HFF-Myc (cell line): Measurements from ENCODE around the gene TRIM26.
"Not testable (repeated sequence)": the region's sequence is repeated elsewhere in the genome, so short reads cannot be mapped to it uniquely, and the experiment has no call there.

Experiments used
- DNase-seq: peaks from one replicate; pipeline ENCODE4 v3.0.0-alpha.2; 2011; ENCODE audit warnings: low read depth; ENCODE audit errors: extremely low read depth
- H3K4me3 ChIP-seq: replicated peaks from 2 replicates; pipeline ENCODE4 v1.5.1; 2011; ENCODE audit warnings: low read depth, mild to moderate bottlenecking, control low read depth, low read length
- TF ChIP-seq, protein P1 (sequence below): IDR thresholded peaks from 2 replicates; pipeline ENCODE4 v1.5.1; 2012; ENCODE audit warnings: mild to moderate bottlenecking, low read depth, low read length, control low read depth; ENCODE audit errors: missing control alignments

Gene TRIM26

DNA sequence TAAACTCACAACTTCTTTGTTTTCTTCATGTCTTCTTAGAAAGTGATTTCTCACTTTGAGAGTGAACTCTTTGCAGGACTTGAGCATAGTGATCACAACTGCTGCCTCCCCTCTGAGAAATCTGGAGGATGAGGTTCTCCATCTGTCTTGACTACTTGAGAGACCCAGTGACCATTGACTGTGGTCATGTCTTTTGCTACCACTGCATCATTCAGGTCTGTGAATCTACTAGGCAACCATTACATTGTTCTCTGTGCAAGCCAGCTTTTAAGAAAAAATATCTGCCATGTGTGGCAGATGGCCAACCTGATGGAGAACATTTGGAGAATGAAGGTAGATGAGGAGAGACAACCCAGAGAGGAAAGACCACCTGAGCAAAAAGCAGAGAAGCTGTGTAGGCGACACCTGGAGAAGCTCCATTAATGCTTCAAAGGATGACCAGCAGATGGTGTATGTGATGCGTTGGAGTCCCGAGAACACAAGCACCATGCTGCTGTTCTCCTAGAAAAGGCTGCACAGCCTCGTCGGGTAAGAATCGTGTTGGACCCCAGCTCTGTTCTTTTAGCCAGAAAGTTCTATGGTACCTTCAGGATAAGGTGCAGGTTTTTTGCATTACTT is 25.1 kb upstream of the TRIM26 start:
- no peak for DNase-seq
- H3K4me3 ChIP-seq: no peak overlapping the region
- TF ChIP-seq, protein P1, sequence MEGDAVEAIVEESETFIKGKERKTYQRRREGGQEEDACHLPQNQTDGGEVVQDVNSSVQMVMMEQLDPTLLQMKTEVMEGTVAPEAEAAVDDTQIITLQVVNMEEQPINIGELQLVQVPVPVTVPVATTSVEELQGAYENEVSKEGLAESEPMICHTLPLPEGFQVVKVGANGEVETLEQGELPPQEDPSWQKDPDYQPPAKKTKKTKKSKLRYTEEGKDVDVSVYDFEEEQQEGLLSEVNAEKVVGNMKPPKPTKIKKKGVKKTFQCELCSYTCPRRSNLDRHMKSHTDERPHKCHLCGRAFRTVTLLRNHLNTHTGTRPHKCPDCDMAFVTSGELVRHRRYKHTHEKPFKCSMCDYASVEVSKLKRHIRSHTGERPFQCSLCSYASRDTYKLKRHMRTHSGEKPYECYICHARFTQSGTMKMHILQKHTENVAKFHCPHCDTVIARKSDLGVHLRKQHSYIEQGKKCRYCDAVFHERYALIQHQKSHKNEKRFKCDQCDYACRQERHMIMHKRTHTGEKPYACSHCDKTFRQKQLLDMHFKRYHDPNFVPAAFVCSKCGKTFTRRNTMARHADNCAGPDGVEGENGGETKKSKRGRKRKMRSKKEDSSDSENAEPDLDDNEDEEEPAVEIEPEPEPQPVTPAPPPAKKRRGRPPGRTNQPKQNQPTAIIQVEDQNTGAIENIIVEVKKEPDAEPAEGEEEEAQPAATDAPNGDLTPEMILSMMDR: peak; percentile 59

DNA sequence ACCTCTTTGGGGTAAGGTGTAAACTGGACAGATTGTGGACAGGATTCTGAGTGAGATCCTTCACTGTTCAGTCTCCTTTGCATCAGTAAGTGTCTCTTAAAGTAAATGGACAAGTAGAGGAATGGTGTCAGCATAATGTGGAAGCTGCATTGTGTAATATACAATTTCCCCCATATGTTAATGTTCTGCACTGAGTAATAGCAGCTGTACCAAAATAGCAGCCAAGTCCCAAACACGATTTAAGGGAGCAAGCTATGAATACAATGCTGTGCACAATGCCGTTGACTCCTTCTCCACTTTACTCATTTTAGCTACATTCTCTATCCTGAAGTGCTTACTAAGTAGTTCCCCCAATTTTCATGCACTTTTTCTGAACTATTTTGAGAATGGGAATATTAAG is 21.1 kb upstream of the TRIM26 start:
- no peak for DNase-seq
- no peak overlapping the region for H3K4me3 ChIP-seq
- TF ChIP-seq, protein P1: no peak

DNA sequence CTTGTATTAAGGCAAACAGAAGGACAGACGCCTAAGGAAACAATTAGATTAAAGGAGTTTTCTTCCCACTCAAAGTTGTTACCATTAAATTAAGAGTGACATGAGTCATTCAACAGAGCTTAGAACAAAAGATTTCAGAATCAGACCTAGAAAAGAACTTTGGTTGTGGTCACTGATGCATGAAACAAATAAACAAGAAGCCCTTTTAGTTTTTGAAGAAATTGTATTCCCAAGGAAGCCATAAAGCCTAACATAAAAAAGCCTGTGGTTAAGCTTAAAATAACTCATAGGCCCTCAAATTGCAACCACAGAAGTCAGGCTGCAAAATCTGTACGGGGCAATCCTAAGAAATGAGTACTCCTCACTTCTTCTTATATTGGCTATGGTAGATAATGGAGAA is 17.9 kb upstream of the TRIM26 start:
- H3K4me3 ChIP-seq: no peak overlapping the region
- no peak for DNase-seq
- TF ChIP-seq, protein P1: no peak

DNA sequence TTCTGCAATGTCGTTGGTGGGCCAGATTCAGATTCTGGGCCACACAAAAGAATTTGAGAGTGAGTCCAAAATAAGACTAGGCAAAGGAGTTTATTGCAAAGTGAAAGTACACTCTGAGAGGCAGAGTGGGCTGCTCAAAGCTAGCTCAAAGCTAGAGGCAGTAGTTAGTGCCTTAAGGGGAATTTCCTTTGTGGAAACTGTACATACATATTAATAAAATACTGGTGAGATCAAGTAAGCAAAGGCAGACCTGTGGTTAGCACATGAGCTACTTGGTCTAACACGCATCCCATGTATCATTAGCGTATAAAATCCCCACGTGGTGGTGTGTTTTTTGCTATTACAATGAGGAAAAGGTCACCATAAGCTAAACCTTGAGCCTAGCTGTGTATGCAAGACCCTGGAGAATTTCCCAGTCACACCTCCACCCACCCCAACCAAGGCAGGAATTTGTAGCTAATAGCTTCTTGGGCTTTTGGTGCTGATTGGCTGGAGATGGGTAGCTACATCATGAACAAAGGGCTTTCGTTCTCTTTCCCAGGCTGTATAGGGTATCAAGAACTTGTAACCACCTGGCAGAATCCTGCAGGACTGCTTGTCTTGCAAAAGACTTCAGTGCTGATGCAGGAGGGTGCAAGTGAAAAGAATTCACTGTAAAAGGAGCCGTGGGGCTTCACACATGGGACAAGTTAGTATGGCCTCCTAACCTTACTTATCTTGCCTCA is 14.7 kb upstream of the TRIM26 start:
- TF ChIP-seq, protein P1: no peak
- DNase-seq: no peak

DNA sequence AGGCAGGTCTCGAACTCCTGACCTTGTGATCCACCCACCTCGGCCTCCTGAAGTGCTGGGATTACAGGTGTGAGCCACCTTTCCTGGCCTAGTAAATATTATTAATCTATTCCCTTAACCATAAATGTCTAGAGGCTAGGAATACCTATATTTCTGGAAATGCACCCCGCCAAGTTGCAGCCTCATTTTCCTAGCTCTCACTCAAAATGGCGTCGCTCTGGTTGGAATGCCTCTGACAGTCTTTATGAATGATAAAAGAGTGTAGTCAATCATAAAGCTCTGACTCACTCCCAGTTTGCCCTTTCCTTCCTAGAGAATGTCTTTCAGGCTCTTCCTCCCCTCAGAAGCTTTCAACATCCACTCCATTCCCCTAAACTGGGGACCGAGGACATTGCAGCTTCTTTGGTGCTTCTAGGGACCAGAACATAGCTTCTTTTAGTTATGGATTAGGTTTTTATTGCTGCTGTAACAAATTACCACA is 14.1 kb upstream of the TRIM26 start:
- no peak for DNase-seq
- no peak overlapping the region for H3K4me3 ChIP-seq
- TF ChIP-seq, protein P1: no peak

More for the DNA sequence above, 14.7 kb upstream of the TRIM26 start:
- no peak overlapping the region for H3K4me3 ChIP-seq

DNA sequence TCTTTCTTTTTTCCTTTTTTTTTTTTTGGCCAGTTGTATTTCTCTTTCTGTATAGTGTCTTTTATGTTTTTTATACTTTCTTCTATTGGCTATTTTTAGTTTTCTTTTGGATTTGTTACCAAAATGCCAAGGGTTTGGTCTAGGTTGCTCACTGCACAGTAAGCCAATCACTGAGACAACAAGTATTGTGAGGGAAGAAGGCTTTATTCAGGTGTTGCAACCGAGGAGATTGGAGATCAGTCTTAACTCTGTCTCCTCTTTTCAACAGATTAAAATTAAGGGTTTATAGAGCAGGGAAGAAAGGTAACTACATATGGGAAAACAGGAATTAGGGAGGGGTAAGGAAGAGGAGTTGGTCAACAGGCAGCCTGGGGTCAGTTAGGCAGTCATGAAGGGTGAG is 10.1 kb upstream of the TRIM26 start:
- DNase-seq: no peak
- H3K4me3 ChIP-seq: no peak overlapping the region
- TF ChIP-seq, protein P1: no peak

DNA sequence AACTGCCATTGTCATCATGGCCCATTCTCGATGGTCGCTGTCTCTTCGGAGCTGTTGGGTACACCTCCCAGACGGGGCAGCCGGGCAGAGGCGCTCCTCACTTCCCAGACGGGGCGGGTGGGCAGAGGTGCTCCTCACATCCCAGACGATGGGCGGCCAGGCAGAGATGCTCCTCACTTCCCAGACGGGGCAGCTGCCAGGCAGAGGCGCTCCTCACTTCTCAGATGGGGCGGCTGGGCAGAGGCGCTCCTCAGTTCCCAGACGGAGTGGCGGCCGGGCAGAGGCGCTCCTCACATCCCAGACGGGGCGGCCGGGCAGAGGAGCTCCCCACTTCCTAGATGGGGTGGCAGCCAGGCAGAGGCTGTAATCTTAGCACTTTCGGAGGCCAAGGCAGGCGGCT is 8.8 kb upstream of the TRIM26 start:
- DNase-seq, H3K4me3 ChIP-seq: not testable (repeated sequence)

DNA sequence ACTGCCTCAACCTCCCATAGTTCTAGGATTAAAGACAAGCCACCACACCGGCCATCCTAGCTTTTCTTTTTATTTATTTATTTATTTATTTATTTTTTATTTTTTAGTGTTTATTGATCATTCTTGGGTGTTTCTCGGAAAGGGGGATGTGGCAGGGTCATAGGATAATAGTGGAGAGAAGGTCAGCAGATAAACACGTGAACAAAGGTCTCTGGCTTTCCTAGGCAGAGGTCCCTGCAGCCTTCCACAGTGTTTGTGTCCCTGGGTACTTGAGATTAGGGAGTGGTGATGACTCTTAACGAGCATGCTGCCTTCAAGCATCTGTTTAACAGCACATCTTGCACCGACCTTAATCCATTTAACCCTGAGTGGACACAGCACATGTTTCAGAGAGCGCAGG is 8.2 kb upstream of the TRIM26 start:
- not testable (repeated sequence) for DNase-seq, H3K4me3 ChIP-seq
